IMR-90 (cell line): ENCODE results near the gene ERVK3-1. TPM values are rescaled to one million over a fixed set of nuclear protein-coding genes. Genes with fewer than 3 reads are reported as not detected.

Experiments
- ATAC-seq: fragments of 200-7000 bp; cut with Tn5 transposase; 2 replicates; pipeline ENCODE4 v1.9.1; 2020; ENCODE audit warnings: low read depth, mild to moderate bottlenecking, moderate library complexity
- BruUV-seq: library from RNA; stranded (reverse); fragments of 400-500 nt; replicated peaks from 2 replicates; lab custom pipeline; 2021; lab: Mats Ljungman, UMichigan
- CTCF ChIA-PET: fragments of 300-600 bp; formaldehyde crosslinking; extraction: SDS; loops from one replicate; lab custom pipeline; 2021; ENCODE audit warnings: antibody characterized with exemption; lab: Yijun Ruan, JAX
- POLR2A ChIA-PET: fragments of 300-600 bp; sonication (Branson Sonifier 250); formaldehyde crosslinking; loops from one replicate; lab custom pipeline; 2022; ENCODE audit warnings: antibody characterized with exemption; ENCODE audit not compliant: unreplicated experiment; lab: Charles Lee
- DNase-seq: peaks from one replicate; pipeline ENCODE4 v3.0.0; 2013
- H2AFZ ChIP-seq: replicated peaks from 2 replicates; pipeline ENCODE3; 2013; ENCODE audit warnings: low read length, mild to moderate bottlenecking; ENCODE audit not compliant: poor library complexity
- H2AK5ac ChIP-seq: 2 replicates; pipeline ENCODE4 v1.6.1; 2013; ENCODE audit warnings: low read depth, low read length, inconsistent platforms
- H2AK9ac ChIP-seq: replicated peaks from 2 replicates; pipeline ENCODE3; 2013; ENCODE audit warnings: mild to moderate bottlenecking, low read depth, low read length, moderate library complexity; ENCODE audit not compliant: poor library complexity
- H2BK120ac ChIP-seq: 2 replicates; pipeline ENCODE4 v1.6.1; 2013; ENCODE audit warnings: low read depth, low read length, inconsistent platforms
- H2BK15ac ChIP-seq: 3 replicates; pipeline ENCODE4 v1.6.1; 2013; ENCODE audit warnings: low read depth, low read length, inconsistent platforms
- H2BK20ac ChIP-seq: 2 replicates; pipeline ENCODE4 v1.6.1; 2013; ENCODE audit warnings: low read depth, mild to moderate bottlenecking, inconsistent platforms, low read length, moderate library complexity
- H2BK5ac ChIP-seq: 2 replicates; pipeline ENCODE4 v1.6.1; 2013; ENCODE audit warnings: mild to moderate bottlenecking, low read depth, low read length, inconsistent platforms; ENCODE audit not compliant: poor library complexity, severe bottlenecking
- H3K14ac ChIP-seq: replicated peaks from 2 replicates; pipeline ENCODE4 v1.6.1; 2013; ENCODE audit warnings: low read depth, low read length, inconsistent platforms
- H3K18ac ChIP-seq: 2 replicates; pipeline ENCODE4 v1.6.1; 2013; ENCODE audit warnings: low read depth, low read length, control low read depth
- H3K23ac ChIP-seq: 2 replicates; pipeline ENCODE4 v1.6.1; 2013; ENCODE audit warnings: low read depth, low read length, inconsistent platforms
- H3K27ac ChIP-seq: 2 replicates; pipeline ENCODE4 v1.5.1; 2013; ENCODE audit warnings: mild to moderate bottlenecking, control low read depth, low read length; ENCODE audit not compliant: insufficient read depth
- H3K27me3 ChIP-seq: 2 replicates; pipeline ENCODE4 v1.6.1; 2013; ENCODE audit warnings: low read length; ENCODE audit not compliant: control insufficient read depth, insufficient read depth
- H3K36me3 ChIP-seq: 2 replicates; pipeline ENCODE4 v1.6.1; 2013; ENCODE audit warnings: low read length, mixed read lengths; ENCODE audit not compliant: control insufficient read depth, insufficient read depth
- H3K4ac ChIP-seq: 2 replicates; pipeline ENCODE4 v1.6.1; 2013; ENCODE audit warnings: low read depth, low read length, inconsistent platforms
- H3K4me1 ChIP-seq: 2 replicates; pipeline ENCODE4 v1.6.1; 2013; ENCODE audit warnings: low read length, mixed read lengths; ENCODE audit not compliant: control insufficient read depth, insufficient read depth
- H3K4me2 ChIP-seq: 2 replicates; pipeline ENCODE4 v1.6.1; 2013; ENCODE audit warnings: low read depth, mild to moderate bottlenecking, control low read depth, low read length, moderate library complexity
- H3K4me3 ChIP-seq: 2 replicates; pipeline ENCODE4 v1.5.1; 2013; ENCODE audit warnings: low read depth, mild to moderate bottlenecking, control low read depth, low read length, moderate library complexity; ENCODE audit not compliant: insufficient read depth
- H3K56ac ChIP-seq: 2 replicates; pipeline ENCODE4 v1.6.1; 2013; ENCODE audit warnings: low read length, inconsistent platforms; ENCODE audit not compliant: insufficient read depth; ENCODE audit errors: extremely low read depth
- H3K79me1 ChIP-seq, 2 experiments: 2 replicates each; pipeline ENCODE4 v1.6.1; 2013; ENCODE audit warnings: low read length in 2 of 2, inconsistent platforms in 1 of 2, low read depth in 1 of 2
- H3K9ac ChIP-seq: 2 replicates; pipeline ENCODE4 v1.6.1; 2013; ENCODE audit warnings: low read depth, low read length, control low read depth
- H3K9me1 ChIP-seq: 2 replicates; pipeline ENCODE4 v1.6.1; 2013; ENCODE audit warnings: low read length, inconsistent platforms; ENCODE audit not compliant: insufficient read depth
- H3K9me3 ChIP-seq: 2 replicates; pipeline ENCODE4 v1.6.1; 2013; ENCODE audit warnings: low read length; ENCODE audit not compliant: control insufficient read depth, insufficient read depth
- H4K20me1 ChIP-seq: 2 replicates; pipeline ENCODE4 v1.6.1; 2013; ENCODE audit warnings: low read length, inconsistent platforms; ENCODE audit not compliant: insufficient read depth
- H4K5ac ChIP-seq: 2 replicates; pipeline ENCODE4 v1.6.1; 2013; ENCODE audit warnings: mild to moderate bottlenecking, low read depth, low read length, control low read depth
- H4K8ac ChIP-seq, 2 experiments: 2 replicates each; pipeline ENCODE4 v1.6.1; 2013; ENCODE audit warnings: low read depth in 2 of 2, low read length in 2 of 2, control low read depth in 1 of 2, inconsistent platforms in 1 of 2
- H4K91ac ChIP-seq: 2 replicates; pipeline ENCODE4 v1.6.1; 2013; ENCODE audit warnings: low read depth, low read length, inconsistent platforms; ENCODE audit not compliant: insufficient read depth
- MAZ ChIP-seq: IDR thresholded peaks from 2 replicates; pipeline ENCODE4 v1.6.1; 2012; ENCODE audit warnings: low read depth, mild to moderate bottlenecking, low read length, improper control_type of control experiment, moderate library complexity, borderline replicate concordance
- RAD21 ChIP-seq: IDR thresholded peaks from 2 replicates; pipeline ENCODE4 v1.6.1; 2012; ENCODE audit warnings: low read length, improper control_type of control experiment
- RCOR1 ChIP-seq: IDR thresholded peaks from 2 replicates; pipeline ENCODE4 v1.6.1; 2012; ENCODE audit warnings: mild to moderate bottlenecking, low read length, improper control_type of control experiment; ENCODE audit not compliant: insufficient replicate concordance
- RFX5 ChIP-seq: IDR thresholded peaks from 2 replicates; pipeline ENCODE4 v1.8.0; 2012; ENCODE audit warnings: low read depth, mild to moderate bottlenecking, low read length, moderate library complexity
- SMC3 ChIP-seq: fragments of 150-350 bp; IDR thresholded peaks from 2 replicates; pipeline ENCODE4 v1.6.1; 2016; ENCODE audit warnings: low read depth, mild to moderate bottlenecking, antibody characterized with exemption, low read length, moderate library complexity
- WGBS, 2 experiments: methylation state at CpG; one replicate each; pipeline versions ENCODE4 v1.1.5 to v1.1.7; 2013; ENCODE audit warnings: missing lambda C conversion rate in 2 of 2; ENCODE audit not compliant: insufficient read length in 1 of 2; ENCODE audit errors: extremely low coverage in 2 of 2; 5-methylcytosine and 5-hydroxymethylcytosine counted together
- dilution Hi-C: fragments of 300-500 bp; cut with HindIII; formaldehyde crosslinking; loops from one replicate; pipeline ENCODE4 v1.14.3; 2018; ENCODE audit warnings: low sequenced_read_pairs; ENCODE audit not compliant: unreplicated experiment
- in situ Hi-C: fragments of 300-500 bp; cut with MboI; formaldehyde crosslinking; loops from 3 replicates; pipeline ENCODE4 v1.14.3; 2019; ENCODE audit warnings: low sequenced_read_pairs, inconsistent platforms, mixed read lengths
- intact Hi-C: fragments of 100-400 bp; cut with micrococcal nuclease; formaldehyde crosslinking; loops from 2 replicates; pipeline ENCODE4 v1.10.0; 2022
- polyA plus RNA-seq, 3 experiments: library from polyadenylated mRNA; depleted of rRNA; stranded (reverse); fragments of >200 nt; gene quantifications; 2 replicates each; pipeline ENCODE4 v1.2.3, GENCODE V29; 2012; ENCODE audit warnings: low replicate concordance in 1 of 3
- total RNA-seq: library from RNA; depleted of rRNA; stranded (reverse); fragments of >200 nt; gene quantifications from 2 replicates; pipeline ENCODE4 v1.2.3, GENCODE V29; 2012
- TF ChIP-seq, protein P1 (sequence below): fragments of 150-350 bp; IDR thresholded peaks from 2 replicates; pipeline ENCODE4 v1.6.1; 2016; ENCODE audit warnings: low read depth, mild to moderate bottlenecking, low read length, moderate library complexity, borderline replicate concordance

ERVK3-1 gene
- total and polyA plus RNA-seq, 2 of the 4 experiments (the other 2 are of a cell fraction), result 33.0 to 39.3 TPM

DNA sequence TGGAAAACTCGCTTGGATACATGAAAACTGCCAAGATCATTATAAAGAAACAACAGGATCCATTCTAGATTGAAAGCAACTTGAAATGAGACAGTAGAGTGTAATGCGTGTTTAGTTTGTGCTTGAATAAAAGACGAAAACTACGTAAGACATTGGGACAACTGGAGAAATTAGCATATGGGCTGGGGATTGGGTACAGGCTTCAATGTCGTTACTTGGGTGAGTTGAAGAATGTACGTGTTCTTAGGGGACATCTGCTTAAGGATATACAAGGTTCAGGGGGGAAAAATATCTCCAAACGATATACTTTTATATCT lies 471 bp upstream of the ERVK3-1 start:
- Histone ChIP-seq H4K5ac (peak overlapping the region; percentile 11; the same call in 1 of the 2 replicates), H3K27me3 (no peaks in the 10 kb centered on the region), H3K4me1 (peaks cover 2% of the 10 kb centered on the region; the same call in 1 of the 2 replicates), H3K4ac (no peak overlapping the region; the same call in 1 of the 2 replicates), H4K20me1 (peaks cover 4% of the 10 kb centered on the region; the same call in 1 of the 2 replicates), H3K9ac (no peak overlapping the region), H3K27ac (no peak overlapping the region), H4K8ac (peak overlapping the region; percentile 70 to 93), H3K9me3 (no peaks in the 10 kb centered on the region; the same call in 1 of the 2 replicates), H3K23ac (no peak overlapping the region), H3K4me3 (peak overlapping the region; percentile 33; the same call in 1 of the 2 replicates), H2AK9ac (no peak overlapping the region), H3K36me3 (peaks cover 27% of the 10 kb centered on the region), H3K56ac (peak overlapping the region; percentile 12; the same call in 1 of the 2 replicates), H3K9me1 (peaks cover 3% of the 10 kb centered on the region; the same call in 1 of the 2 replicates), H3K4me2 (peak overlapping the region; percentile 56; the same call in 1 of the 2 replicates), H2BK15ac (no peak overlapping the region), H2BK20ac (no peak overlapping the region), H3K18ac (no peak overlapping the region), H2BK120ac (no peak overlapping the region), H3K14ac (no peak overlapping the region), H3K79me1 (peaks cover 39 to 60% of the 10 kb centered on the region in 2 experiments), H2AFZ (no peak overlapping the region), H4K91ac (no peak overlapping the region), H2AK5ac (no peak overlapping the region), H2BK5ac (peak overlapping the region; percentile 12)
- DNase-seq, result no peak
- TF ChIP-seq RFX5, result no peak
- TF ChIP-seq, protein P1, sequence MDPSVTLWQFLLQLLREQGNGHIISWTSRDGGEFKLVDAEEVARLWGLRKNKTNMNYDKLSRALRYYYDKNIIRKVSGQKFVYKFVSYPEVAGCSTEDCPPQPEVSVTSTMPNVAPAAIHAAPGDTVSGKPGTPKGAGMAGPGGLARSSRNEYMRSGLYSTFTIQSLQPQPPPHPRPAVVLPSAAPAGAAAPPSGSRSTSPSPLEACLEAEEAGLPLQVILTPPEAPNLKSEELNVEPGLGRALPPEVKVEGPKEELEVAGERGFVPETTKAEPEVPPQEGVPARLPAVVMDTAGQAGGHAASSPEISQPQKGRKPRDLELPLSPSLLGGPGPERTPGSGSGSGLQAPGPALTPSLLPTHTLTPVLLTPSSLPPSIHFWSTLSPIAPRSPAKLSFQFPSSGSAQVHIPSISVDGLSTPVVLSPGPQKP, result no peak
- TF ChIP-seq RCOR1, result no peak
- TF ChIP-seq MAZ, result no peak
- no peak for TF ChIP-seq SMC3
- TF ChIP-seq RAD21, result no peak
- in situ Hi-C loops, result no loop called here
- POLR2A ChIA-PET, result no interaction called here
- ATAC-seq, result peak; percentile 12
- CTCF ChIA-PET, result no interaction called here
- BruUV-seq, result no TSS peak
- intact Hi-C loops, result loop anchor here (5.0 kb wide), 1 partner anchor 213 kb away; the partner anchor contains the start of gene ZBTB45
- WGBS, 2 experiments, result 29% methylated on average over 3 of the region's 7 CpGs; no CpG with 5 or more reads in 1 of the 2 experiments
- dilution Hi-C loops, result no loop called here
